Measurements from ENCODE around the gene USH1G. TPM values are rescaled to one million over a fixed set of nuclear protein-coding genes. Genes with fewer than 3 reads are reported as not detected.
A peak's percentile ranks its signal among the peaks of the same experiment; 100 is the strongest.

The USH1G gene
- total RNA-seq, 2 donors from 2014 or later, result not detected

GRCh38 chr17:74960570-74961342, 37.7 kb upstream of the USH1G start:
- Mint-ChIP-seq H3K9me3 (no peaks in the 10 kb centered on the region), H3K4me3 (no peak overlapping the region), H3K36me3 (ENCODE audit: low read depth) (no peaks in the 10 kb centered on the region), H3K27me3 (no peaks in the 10 kb centered on the region), H3K27ac (no peak overlapping the region), H3K4me1 (peaks cover 4% of the 10 kb centered on the region)
- ATAC-seq (replicated peaks), result peak; percentile 45

DNA sequence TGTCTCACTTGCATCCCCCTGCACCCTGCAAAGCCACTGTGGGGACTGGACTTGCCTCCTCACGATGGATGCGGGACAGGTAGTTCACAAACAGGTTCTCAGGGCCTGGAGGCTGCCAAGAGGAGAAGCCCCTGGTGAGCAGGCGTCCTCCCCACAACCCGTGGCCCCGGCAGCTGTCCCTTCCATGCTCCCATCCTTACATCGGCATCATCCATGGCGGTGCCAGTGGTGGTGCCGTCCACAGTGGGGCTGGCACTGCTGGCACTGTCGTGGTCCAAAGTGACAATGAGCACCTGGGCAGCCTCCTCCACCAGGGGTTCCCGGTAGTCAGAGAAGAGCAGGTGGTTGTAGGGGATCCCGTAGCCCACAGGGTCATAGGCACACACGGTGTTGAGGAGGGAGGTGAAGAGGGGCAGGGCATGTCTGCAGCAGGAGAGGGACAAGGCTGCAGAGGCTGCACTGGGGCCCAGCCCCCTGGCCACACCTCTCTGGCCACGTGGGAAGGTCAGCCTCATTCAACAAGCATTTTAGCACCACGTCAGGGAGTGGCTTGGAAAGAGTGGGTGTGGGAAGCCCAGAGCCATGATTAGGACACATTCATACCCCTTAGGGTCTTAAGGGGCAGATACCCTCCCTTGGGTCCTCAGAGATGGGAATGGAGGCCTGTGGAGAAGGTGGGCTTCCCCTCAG, 36.9 kb upstream of the USH1G start:
- Mint-ChIP-seq H3K4me3 (no peak overlapping the region), H3K36me3 (ENCODE audit: low read depth) (no peaks in the 10 kb centered on the region), H3K9me3 (no peaks in the 10 kb centered on the region), H3K27ac (no peak overlapping the region), H3K27me3 (no peaks in the 10 kb centered on the region), H3K4me1 (peaks cover 4% of the 10 kb centered on the region)
- no peak for ATAC-seq (replicated peaks)

- H3K27ac Mint-ChIP-seq, result no peak overlapping the region
- H3K4me1 Mint-ChIP-seq, result peaks cover 4% of the 10 kb centered on the region
- H3K4me3 Mint-ChIP-seq, result no peak overlapping the region
- H3K27me3 Mint-ChIP-seq, result no peaks in the 10 kb centered on the region
- H3K9me3 Mint-ChIP-seq, result no peaks in the 10 kb centered on the region
- no peaks in the 10 kb centered on the region for H3K36me3 Mint-ChIP-seq (ENCODE audit: low read depth)
- ATAC-seq (replicated peaks), result peak; percentile 49
Measured at GRCh38 chr17:74957935-74958740, 35.1 kb upstream of the USH1G start.

GRCh38 chr17:74956093-74956492, 33.0 kb upstream of the USH1G start:
- no peak overlapping the region for H3K27ac Mint-ChIP-seq

GRCh38 chr17:74954665-74955421, 31.8 kb upstream of the USH1G start:
- no peak for ATAC-seq (replicated peaks)
- Mint-ChIP-seq H3K9me3 (no peaks in the 10 kb centered on the region), H3K27me3 (no peaks in the 10 kb centered on the region), H3K4me1 (no peaks in the 10 kb centered on the region), H3K36me3 (ENCODE audit: low read depth) (no peaks in the 10 kb centered on the region), H3K27ac (no peak overlapping the region), H3K4me3 (no peak overlapping the region)

More at GRCh38 chr17:74956093-74956492, 33.0 kb upstream of the USH1G start:
- Mint-ChIP-seq H3K27me3 (no peaks in the 10 kb centered on the region), H3K36me3 (ENCODE audit: low read depth) (no peaks in the 10 kb centered on the region), H3K4me3 (no peak overlapping the region), H3K4me1 (no peaks in the 10 kb centered on the region), H3K9me3 (no peaks in the 10 kb centered on the region)
- no peak for ATAC-seq (replicated peaks)

DNA sequence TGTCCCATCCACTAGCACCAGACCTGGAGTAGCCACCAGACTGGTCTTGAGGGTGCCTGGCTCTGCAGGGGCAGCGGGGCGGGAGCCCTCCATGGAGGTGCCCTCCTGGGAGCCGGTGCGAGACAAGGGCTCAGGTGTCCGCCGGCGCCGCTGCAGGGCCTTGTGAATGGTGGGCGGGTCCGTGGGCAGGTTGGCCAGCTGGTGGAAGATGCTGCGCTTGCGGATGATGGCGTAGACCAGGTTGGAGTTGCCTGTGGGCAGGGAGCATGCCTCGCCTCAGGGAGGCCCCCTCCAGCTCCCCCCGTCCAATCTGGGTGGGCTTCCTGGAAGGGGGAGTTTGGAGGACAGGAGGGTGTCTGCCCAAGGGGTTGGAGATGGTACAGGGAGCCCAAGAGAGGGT, 31.1 kb upstream of the USH1G start:
- H3K36me3 Mint-ChIP-seq (ENCODE audit: low read depth), result no peaks in the 10 kb centered on the region
- no peak overlapping the region for H3K27ac Mint-ChIP-seq
- H3K27me3 Mint-ChIP-seq, result no peaks in the 10 kb centered on the region
- H3K4me3 Mint-ChIP-seq, result no peak overlapping the region
- no peak for ATAC-seq (replicated peaks)
- H3K9me3 Mint-ChIP-seq, result no peaks in the 10 kb centered on the region
- no peaks in the 10 kb centered on the region for H3K4me1 Mint-ChIP-seq

- H3K9me3 Mint-ChIP-seq, result no peaks in the 10 kb centered on the region
- H3K4me3 Mint-ChIP-seq, result no peak overlapping the region
- ATAC-seq (replicated peaks), result no peak
- no peaks in the 10 kb centered on the region for H3K4me1 Mint-ChIP-seq
- H3K27ac Mint-ChIP-seq, result no peak overlapping the region
- no peaks in the 10 kb centered on the region for H3K36me3 Mint-ChIP-seq (ENCODE audit: low read depth)
- no peaks in the 10 kb centered on the region for H3K27me3 Mint-ChIP-seq
Measured at GRCh38 chr17:74953134-74953687, 30.2 kb upstream of the USH1G start.

DNA sequence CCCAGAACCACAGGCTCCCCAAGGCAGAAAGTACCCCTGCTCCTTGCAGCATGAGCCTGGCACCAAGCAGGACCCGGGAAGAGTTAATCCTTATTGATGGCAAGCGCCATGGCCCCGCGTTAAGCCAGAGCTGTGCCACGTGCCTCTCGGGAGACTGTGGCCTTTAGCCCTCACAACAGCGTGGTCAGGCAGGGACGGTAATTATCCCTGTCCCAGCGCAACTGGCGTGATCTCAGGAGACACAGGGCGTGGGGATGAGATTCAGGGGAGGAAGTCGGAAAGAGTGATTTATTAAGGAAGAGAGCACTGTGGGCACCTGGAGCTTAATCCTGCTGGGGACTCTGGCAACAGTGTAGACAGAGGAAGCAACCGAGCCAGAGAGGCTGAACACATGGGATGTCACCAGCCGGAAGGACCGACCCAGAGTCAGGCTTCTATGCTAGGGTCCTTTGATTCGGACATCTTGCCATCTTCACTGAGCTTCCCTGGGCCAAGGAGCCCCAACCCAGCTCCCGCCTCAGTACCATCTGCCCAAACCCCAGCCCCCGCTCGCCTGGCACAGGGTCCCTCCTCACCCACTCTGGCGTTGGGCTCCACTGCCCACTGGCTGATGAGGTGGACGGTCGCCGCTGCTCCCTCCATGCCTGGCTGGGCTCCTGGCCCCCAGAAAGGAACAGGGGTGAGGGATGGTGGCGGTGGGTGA, 29.5 kb upstream of the USH1G start:
- no peak overlapping the region for H3K4me3 Mint-ChIP-seq
- no peaks in the 10 kb centered on the region for H3K27me3 Mint-ChIP-seq
- H3K36me3 Mint-ChIP-seq (ENCODE audit: low read depth), result no peaks in the 10 kb centered on the region
- H3K4me1 Mint-ChIP-seq, result no peaks in the 10 kb centered on the region
- no peak overlapping the region for H3K27ac Mint-ChIP-seq
- no peak for ATAC-seq (replicated peaks)
- no peaks in the 10 kb centered on the region for H3K9me3 Mint-ChIP-seq

DNA sequence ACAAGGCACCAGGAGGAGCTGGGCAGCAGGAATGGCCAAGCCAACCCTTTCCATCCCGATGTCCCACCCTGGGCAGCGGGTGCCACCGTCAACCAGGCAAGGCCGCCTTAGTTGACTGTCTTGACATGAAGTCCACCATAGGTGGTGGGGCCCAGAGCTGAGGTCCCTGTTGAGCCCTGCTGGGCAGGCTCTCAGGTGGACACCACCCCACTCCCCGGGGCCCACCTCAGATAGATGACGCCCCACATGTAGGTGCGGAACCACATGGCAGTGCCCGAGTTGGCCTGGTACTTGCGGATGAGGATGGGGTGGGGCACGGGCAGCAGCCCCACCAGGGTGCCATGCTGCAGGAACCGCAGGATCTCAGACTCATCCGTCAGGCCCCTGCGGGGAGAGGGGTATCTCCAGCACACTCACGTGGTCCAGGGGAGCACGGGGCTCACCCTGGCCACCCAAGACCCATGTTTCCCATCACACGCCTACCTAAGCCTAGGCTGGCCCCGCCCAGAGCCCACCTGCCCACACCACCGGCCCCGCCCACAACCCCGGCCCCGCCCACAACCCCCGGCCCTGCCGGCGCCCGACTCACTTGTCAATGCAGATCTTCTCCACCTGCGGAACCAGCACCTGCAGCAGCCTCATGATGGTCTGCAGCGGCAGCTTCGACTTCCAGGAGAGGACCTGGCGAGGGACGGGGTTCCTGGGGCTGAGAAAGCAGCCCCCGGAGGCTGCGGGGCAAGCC, 28.8 kb upstream of the USH1G start:
- no peaks in the 10 kb centered on the region for H3K36me3 Mint-ChIP-seq (ENCODE audit: low read depth)
- no peak overlapping the region for H3K4me3 Mint-ChIP-seq
- H3K4me1 Mint-ChIP-seq, result no peaks in the 10 kb centered on the region
- no peak overlapping the region for H3K27ac Mint-ChIP-seq
- H3K9me3 Mint-ChIP-seq, result no peaks in the 10 kb centered on the region
- ATAC-seq (replicated peaks), result no peak
- no peaks in the 10 kb centered on the region for H3K27me3 Mint-ChIP-seq

DNA sequence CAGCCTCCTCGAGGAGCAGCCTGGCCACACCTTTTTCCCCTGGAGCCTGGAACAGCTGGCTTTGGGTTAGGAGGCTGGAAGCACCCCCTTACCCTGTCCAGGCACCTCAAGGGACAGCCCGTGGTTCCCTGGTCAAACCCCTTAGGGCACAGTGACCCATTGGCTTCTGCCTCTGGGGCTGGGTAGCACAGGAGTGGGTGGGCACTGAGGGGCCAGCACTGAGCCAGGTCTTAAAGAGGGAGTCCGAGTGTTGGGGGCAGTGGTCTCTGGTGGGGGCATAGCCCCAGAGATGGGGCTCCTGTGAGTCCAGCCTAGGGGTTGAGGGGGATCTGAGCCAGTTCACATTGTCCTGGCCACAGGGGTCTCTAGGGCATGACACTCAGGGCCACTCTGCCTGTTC, 28.0 kb upstream of the USH1G start:
- Mint-ChIP-seq H3K36me3 (ENCODE audit: low read depth) (no peaks in the 10 kb centered on the region), H3K4me3 (no peak overlapping the region), H3K27me3 (no peaks in the 10 kb centered on the region), H3K9me3 (no peaks in the 10 kb centered on the region), H3K4me1 (no peaks in the 10 kb centered on the region), H3K27ac (no peak overlapping the region)
- no peak for ATAC-seq (replicated peaks)

DNA sequence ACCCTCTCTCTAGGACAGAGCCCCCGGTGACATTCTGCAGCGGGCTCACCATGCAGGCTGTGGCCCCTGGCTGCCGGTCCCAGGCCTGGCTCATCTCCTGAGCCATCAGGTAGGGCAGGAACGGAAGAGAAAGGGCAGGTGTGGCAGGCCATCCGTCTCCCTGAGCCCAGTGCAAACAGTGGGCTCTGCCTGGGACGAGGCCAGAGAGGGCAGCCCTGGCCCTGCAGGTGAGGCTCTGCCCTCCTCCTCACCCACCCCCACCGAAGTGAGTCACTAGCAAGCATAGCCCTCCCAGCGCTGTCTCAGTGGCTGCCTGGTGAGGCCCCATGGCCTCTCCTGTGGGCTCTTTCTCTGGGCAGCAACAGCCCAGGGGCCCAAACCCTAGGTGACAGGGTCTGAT, 27.2 kb upstream of the USH1G start:
- Mint-ChIP-seq H3K36me3 (ENCODE audit: low read depth) (no peaks in the 10 kb centered on the region), H3K27ac (no peak overlapping the region)
- no peak for ATAC-seq (replicated peaks)

GRCh38 chr17:74949455-74950115, 26.5 kb upstream of the USH1G start:
- H3K36me3 Mint-ChIP-seq (ENCODE audit: low read depth), result no peaks in the 10 kb centered on the region
- H3K27ac Mint-ChIP-seq, result no peak overlapping the region
- no peaks in the 10 kb centered on the region for H3K9me3 Mint-ChIP-seq
- ATAC-seq (replicated peaks), result no peak
- no peaks in the 10 kb centered on the region for H3K27me3 Mint-ChIP-seq
- H3K4me3 Mint-ChIP-seq, result no peak overlapping the region
- no peaks in the 10 kb centered on the region for H3K4me1 Mint-ChIP-seq

More for the DNA sequence above, 27.2 kb upstream of the USH1G start:
- H3K9me3 Mint-ChIP-seq, result no peaks in the 10 kb centered on the region
- no peaks in the 10 kb centered on the region for H3K4me1 Mint-ChIP-seq
- H3K27me3 Mint-ChIP-seq, result no peaks in the 10 kb centered on the region
- no peak overlapping the region for H3K4me3 Mint-ChIP-seq

All from activated T-helper 17 cell treated with anti-CD3 and anti-CD28 coated beads, Interleukin-2, amount 50 U/mL, for 72 hours (primary cell).